SK-N-SH (cell line): Measurements from ENCODE around the gene MS4A18. TPM values are rescaled to one million over a fixed set of nuclear protein-coding genes. Genes with fewer than 3 reads are reported as not detected.

Experiments used
- CTCF ChIA-PET: fragments of 300-600, 350-600 bp; formaldehyde crosslinking; extraction: SDS; loops from one replicate; lab custom pipeline; 2021; lab: Yijun Ruan, JAX
- POLR2A ChIA-PET: fragments of 350-600 bp; sonication (Branson Sonifier 250); formaldehyde crosslinking; extraction: SDS; loops from one replicate; lab custom pipeline; 2020; ENCODE audit warnings: antibody characterized with exemption, inconsistent platforms; lab: Yijun Ruan, JAX
- DNase-seq: peaks from one replicate; pipeline ENCODE4 v3.0.0; 2012
- H2AFZ ChIP-seq: fragments of 200-600 bp; sonication (generic); 2 replicates; pipeline ENCODE4 v1.8.1; 2016; ENCODE audit warnings: antibody characterized with exemption, mild to moderate bottlenecking, low read depth
- H3F3A ChIP-seq: fragments of 200-600 bp; sonication (generic); replicated peaks from 2 replicates; pipeline ENCODE3; 2016; ENCODE audit warnings: antibody characterized with exemption, mild to moderate bottlenecking; ENCODE audit not compliant: insufficient read depth
- H3K27ac ChIP-seq, 2 experiments: fragments of 200-500 bp in 1 of 2; fragments of 200-600 bp in 1 of 2; sonication (Bioruptor generic) in 1 of 2; sonication (generic), shearing (Covaris generic) in 1 of 2; 2 replicates each; pipeline versions ENCODE4 v1.5.1 to v1.6.1; 2014 to 2016; ENCODE audit warnings: low read depth in 2 of 2, inconsistent platforms in 1 of 2, low read length in 1 of 2, mild to moderate bottlenecking in 1 of 2, mixed read lengths in 1 of 2
- H3K27me3 ChIP-seq: fragments of 200-600 bp; sonication (generic), shearing (Covaris generic); 2 replicates; pipeline ENCODE4 v1.6.1; 2016; ENCODE audit warnings: mixed run types; ENCODE audit not compliant: insufficient read depth
- H3K36me3 ChIP-seq, 2 experiments: fragments of 200-500 bp in 1 of 2; fragments of 200-600 bp in 1 of 2; sonication (Bioruptor generic) in 1 of 2; sonication (generic) in 1 of 2; replicated peaks in 1 of 2; 2 replicates each; pipeline versions ENCODE3 to v1.5.1; 2014 to 2016; ENCODE audit warnings: low read length in 1 of 2, mild to moderate bottlenecking in 1 of 2; ENCODE audit not compliant: insufficient read depth in 2 of 2, control insufficient read depth in 1 of 2
- H3K4me1 ChIP-seq, 2 experiments: fragments of 200-500 bp in 1 of 2; fragments of 200-600 bp in 1 of 2; sonication (Bioruptor generic) in 1 of 2; sonication (generic), shearing (Covaris generic) in 1 of 2; 2 replicates each; pipeline versions ENCODE4 v1.5.1 to v1.6.1; 2014 to 2016; ENCODE audit warnings: low read depth in 1 of 2, low read length in 1 of 2, mixed run types in 1 of 2; ENCODE audit not compliant: insufficient read depth in 2 of 2, control insufficient read depth in 1 of 2
- H3K4me2 ChIP-seq: fragments of 200-600 bp; sonication (generic), shearing (Covaris generic); 2 replicates; pipeline ENCODE4 v1.6.1; 2017; ENCODE audit warnings: mixed run types
- H3K4me3 ChIP-seq, 2 experiments: fragments of 200-500 bp in 1 of 2; fragments of 200-600 bp in 1 of 2; sonication (Bioruptor generic) in 1 of 2; sonication (generic), shearing (Covaris generic) in 1 of 2; 2 replicates each; pipeline versions ENCODE4 v1.5.1 to v1.8.1; 2014 to 2016; ENCODE audit warnings: low read depth in 2 of 2, inconsistent platforms in 1 of 2, low read length in 1 of 2, mild to moderate bottlenecking in 1 of 2, mixed read lengths in 1 of 2, moderate library complexity in 1 of 2
- H3K79me2 ChIP-seq: fragments of 200-600 bp; sonication (generic); 2 replicates; pipeline ENCODE4 v1.8.1; 2017; ENCODE audit warnings: mild to moderate bottlenecking; ENCODE audit not compliant: insufficient read depth
- H3K9ac ChIP-seq: fragments of 200-600 bp; sonication (generic); 2 replicates; pipeline ENCODE4 v1.6.1; 2017; ENCODE audit warnings: mixed run types
- H3K9me2 ChIP-seq: fragments of 200-600 bp; sonication (generic); 2 replicates; pipeline ENCODE4 v1.6.1; 2017; ENCODE audit warnings: mixed run types
- H3K9me3 ChIP-seq: fragments of 200-600 bp; sonication (generic); 2 replicates; pipeline ENCODE4 v1.6.1; 2017; ENCODE audit warnings: mixed run types, mild to moderate bottlenecking, moderate library complexity
- H4K20me1 ChIP-seq: fragments of 200-600 bp; sonication (generic); 2 replicates; pipeline ENCODE4 v1.6.1; 2017; ENCODE audit warnings: mild to moderate bottlenecking, mixed run types; ENCODE audit not compliant: insufficient read depth
- CHD2 ChIP-seq: fragments of 150-350 bp; IDR thresholded peaks from 2 replicates; pipeline ENCODE4 v1.6.1; 2018; ENCODE audit warnings: low read length; ENCODE audit not compliant: partially characterized antibody
- EZH2phosphoT487 ChIP-seq: fragments of 200-600 bp; sonication (generic); IDR thresholded peaks from 2 replicates; pipeline ENCODE4 v1.6.1; 2017; ENCODE audit warnings: low read depth, mixed run types, mild to moderate bottlenecking, antibody characterized with exemption, moderate library complexity, borderline replicate concordance
- FOXM1 ChIP-seq: IDR thresholded peaks from 2 replicates; pipeline ENCODE4 v1.4.0; 2012; ENCODE audit warnings: low read depth, mild to moderate bottlenecking
- GABPA ChIP-seq: IDR thresholded peaks from 2 replicates; pipeline ENCODE4 v1.4.0; 2012; ENCODE audit warnings: low read depth, mild to moderate bottlenecking
- MXI1 ChIP-seq: IDR thresholded peaks from 2 replicates; pipeline ENCODE4 v1.6.1; 2012; ENCODE audit warnings: mild to moderate bottlenecking, low read depth, low read length, improper control_type of control experiment
- PBX3 ChIP-seq: IDR thresholded peaks from 2 replicates; pipeline ENCODE4; 2012
- POLR2AphosphoS5 ChIP-seq: IDR thresholded peaks from 2 replicates; pipeline ENCODE4 v1.6.1; 2012; ENCODE audit warnings: low read depth, low read length
- RAD21 ChIP-seq: IDR thresholded peaks from 2 replicates; pipeline ENCODE4 v1.6.1; 2012; ENCODE audit warnings: mild to moderate bottlenecking, low read length
- RFX5 ChIP-seq: IDR thresholded peaks from 2 replicates; pipeline ENCODE4 v1.6.1; 2012; ENCODE audit warnings: mild to moderate bottlenecking, improper control_type of control experiment, low read length
- SMC3 ChIP-seq: IDR thresholded peaks from 2 replicates; pipeline ENCODE4 v1.6.1; 2012; ENCODE audit warnings: low read depth, low read length, improper control_type of control experiment
- WGBS: methylation state at CpG from one replicate; pipeline ENCODE4 v1.1.6; 2017; ENCODE audit warnings: low lambda C conversion rate; 5-methylcytosine and 5-hydroxymethylcytosine counted together
- polyA plus RNA-seq, 3 experiments: library from polyadenylated mRNA; depleted of rRNA; stranded (reverse); fragments of >200 nt; gene quantifications; 2 replicates each; pipeline ENCODE4 v1.2.3, GENCODE V29; 2012
- TF ChIP-seq, protein P1 (sequence below): fragments of 200-600 bp; sonication (generic); IDR thresholded peaks from 2 replicates; pipeline ENCODE4 v1.6.1; 2017; ENCODE audit warnings: antibody characterized with exemption, mild to moderate bottlenecking, moderate library complexity
- TF ChIP-seq, protein P2 (sequence below): fragments of 150-350 bp; IDR thresholded peaks from 2 replicates; pipeline ENCODE4 v1.6.1; 2017; ENCODE audit warnings: antibody characterized with exemption, low read length, low read depth, borderline replicate concordance
- TF ChIP-seq, protein P3 (sequence below): IDR thresholded peaks from 2 replicates; pipeline ENCODE4 v1.4.0; 2012; ENCODE audit warnings: low read depth

The MS4A18 gene
- polyA plus RNA-seq, 1 of the 3 experiments (the other 2 are of a cell fraction) = not detected

- TF ChIP-seq PBX3 (no peak), RFX5 (no peak), GABPA (no peak), EZH2phosphoT487 (no peak), RAD21 (peak; percentile 32), POLR2AphosphoS5 (no peak), FOXM1 (no peak), SMC3 (no peak), CHD2 (no peak), MXI1 (no peak)
- TF ChIP-seq, protein P1, sequence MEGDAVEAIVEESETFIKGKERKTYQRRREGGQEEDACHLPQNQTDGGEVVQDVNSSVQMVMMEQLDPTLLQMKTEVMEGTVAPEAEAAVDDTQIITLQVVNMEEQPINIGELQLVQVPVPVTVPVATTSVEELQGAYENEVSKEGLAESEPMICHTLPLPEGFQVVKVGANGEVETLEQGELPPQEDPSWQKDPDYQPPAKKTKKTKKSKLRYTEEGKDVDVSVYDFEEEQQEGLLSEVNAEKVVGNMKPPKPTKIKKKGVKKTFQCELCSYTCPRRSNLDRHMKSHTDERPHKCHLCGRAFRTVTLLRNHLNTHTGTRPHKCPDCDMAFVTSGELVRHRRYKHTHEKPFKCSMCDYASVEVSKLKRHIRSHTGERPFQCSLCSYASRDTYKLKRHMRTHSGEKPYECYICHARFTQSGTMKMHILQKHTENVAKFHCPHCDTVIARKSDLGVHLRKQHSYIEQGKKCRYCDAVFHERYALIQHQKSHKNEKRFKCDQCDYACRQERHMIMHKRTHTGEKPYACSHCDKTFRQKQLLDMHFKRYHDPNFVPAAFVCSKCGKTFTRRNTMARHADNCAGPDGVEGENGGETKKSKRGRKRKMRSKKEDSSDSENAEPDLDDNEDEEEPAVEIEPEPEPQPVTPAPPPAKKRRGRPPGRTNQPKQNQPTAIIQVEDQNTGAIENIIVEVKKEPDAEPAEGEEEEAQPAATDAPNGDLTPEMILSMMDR = peak; percentile 48
- TF ChIP-seq, protein P2, sequence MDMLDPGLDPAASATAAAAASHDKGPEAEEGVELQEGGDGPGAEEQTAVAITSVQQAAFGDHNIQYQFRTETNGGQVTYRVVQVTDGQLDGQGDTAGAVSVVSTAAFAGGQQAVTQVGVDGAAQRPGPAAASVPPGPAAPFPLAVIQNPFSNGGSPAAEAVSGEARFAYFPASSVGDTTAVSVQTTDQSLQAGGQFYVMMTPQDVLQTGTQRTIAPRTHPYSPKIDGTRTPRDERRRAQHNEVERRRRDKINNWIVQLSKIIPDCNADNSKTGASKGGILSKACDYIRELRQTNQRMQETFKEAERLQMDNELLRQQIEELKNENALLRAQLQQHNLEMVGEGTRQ = no peak
- TF ChIP-seq, protein P3, sequence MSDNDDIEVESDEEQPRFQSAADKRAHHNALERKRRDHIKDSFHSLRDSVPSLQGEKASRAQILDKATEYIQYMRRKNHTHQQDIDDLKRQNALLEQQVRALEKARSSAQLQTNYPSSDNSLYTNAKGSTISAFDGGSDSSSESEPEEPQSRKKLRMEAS = no peak
- H3K9me2 ChIP-seq = no peaks in the 10 kb centered on the region
- H3K4me1 ChIP-seq = no peaks in the 10 kb centered on the region; a peak in 1 of 4 replicates
- H3K27me3 ChIP-seq = no peaks in the 10 kb centered on the region; the same call in 1 of the 2 replicates
- H3K4me2 ChIP-seq = no peak overlapping the region
- peak; percentile 27 for DNase-seq
- H2AFZ ChIP-seq = no peak overlapping the region
- no peaks in the 10 kb centered on the region for H3K79me2 ChIP-seq
- no peaks in the 10 kb centered on the region for H3K36me3 ChIP-seq
- H3K27ac ChIP-seq = no peak overlapping the region
- ChIA-PET CTCF (interaction anchor here (0.9 to 1.7 kb wide), 4 partner anchors 14 to 198 kb away, joined by 3 to 7 read pairs (median 3); no protein-coding TSS in a partner anchor), POLR2A (no interaction called here)
- H3K4me3 ChIP-seq = no peak overlapping the region
- 38% methylated on average over 14 of the region's 14 CpGs for WGBS
- no peaks in the 10 kb centered on the region for H3K9me3 ChIP-seq
- no peaks in the 10 kb centered on the region for H3F3A ChIP-seq
- no peaks in the 10 kb centered on the region for H4K20me1 ChIP-seq
- no peak overlapping the region for H3K9ac ChIP-seq
Measured at GRCh38 chr11:60700689-60701468, 23.6 kb upstream of the MS4A18 start.
